ENCODE data around the gene CCDC146.

CCDC146 gene

GRCh38 chr7:77244222-77244934, 122.0 kb downstream of the CCDC146 start:
- Histone ChIP-seq H3K18ac (ENCODE audit: low read length) (no peak overlapping the region), H4K8ac (ENCODE audit: low read depth, low read length) (no peak overlapping the region), H2AK5ac (ENCODE audit: low read depth, low read length) (no peak overlapping the region), H2AFZ (ENCODE audit: low read length) (no peak overlapping the region), H3K4me3 (ENCODE audit: low read length in 2 of 2) (no peak overlapping the region), H3K9ac (ENCODE audit: low read depth, low read length, poor library complexity) (no peak overlapping the region), H2BK12ac (ENCODE audit: low read length) (no peak overlapping the region), H3K4me2 (ENCODE audit: insufficient read depth, low read length, poor library complexity, severe bottlenecking) (no peak overlapping the region), H3K36me3 (replicated peaks in 1 of 2; ENCODE audit: control insufficient read depth in 2 of 2, insufficient read depth in 2 of 2, low read length in 2 of 2) (no peaks in the 10 kb centered on the region), H4K91ac (ENCODE audit: low read depth, low read length, poor library complexity) (no peak overlapping the region), H3K27ac (replicated peaks; ENCODE audit: low read length) (no peak overlapping the region), H2BK120ac (ENCODE audit: low read depth, low read length) (no peak overlapping the region), H3K4ac (ENCODE audit: low read length) (no peak overlapping the region), H3K4me1 (ENCODE audit: control insufficient read depth in 2 of 2, insufficient read depth in 1 of 2, low read depth in 1 of 2, low read length in 2 of 2) (peaks cover 0 to 3% of the 10 kb centered on the region in 2 donors), H3K79me1 (ENCODE audit: low read depth, low read length) (no peaks in the 10 kb centered on the region), H3K14ac (ENCODE audit: low read length) (no peak overlapping the region), H2BK5ac (ENCODE audit: low read length) (no peak overlapping the region), H3K27me3 (ENCODE audit: control insufficient read depth in 3 of 3, insufficient read depth in 3 of 3, low read depth in 1 of 3, low read length in 3 of 3) (no peaks in the 10 kb centered on the region), H2BK15ac (ENCODE audit: low read length) (no peak overlapping the region), H3K23ac (ENCODE audit: low read depth, low read length, poor library complexity) (no peak overlapping the region), H3K9me3 (replicated peaks in 1 of 2; ENCODE audit: control insufficient read depth in 2 of 2, insufficient read depth in 1 of 2, low read depth in 1 of 2, low read length in 2 of 2) (no peaks in the 10 kb centered on the region)
- no peak for DNase-seq (ENCODE audit: low spot score)
- no CpG with 5 or more reads among the region's 6 CpGs for WGBS, 2 donors (ENCODE audit: extremely low coverage in 2 of 2, insufficient read length in 2 of 2, insufficient replicate concordance in 1 of 2)

- Histone ChIP-seq H3K4me3 (ENCODE audit: low read length in 2 of 2) (no peak overlapping the region), H3K27ac (replicated peaks; ENCODE audit: low read length) (no peak overlapping the region), H3K4me2 (ENCODE audit: insufficient read depth, low read length, poor library complexity, severe bottlenecking) (no peak overlapping the region), H3K9ac (ENCODE audit: low read depth, low read length, poor library complexity) (no peak overlapping the region), H4K8ac (ENCODE audit: low read depth, low read length) (no peak overlapping the region), H3K9me3 (replicated peaks in 1 of 2; ENCODE audit: control insufficient read depth in 2 of 2, insufficient read depth in 1 of 2, low read depth in 1 of 2, low read length in 2 of 2) (no peaks in the 10 kb centered on the region), H3K79me1 (ENCODE audit: low read depth, low read length) (no peaks in the 10 kb centered on the region), H3K4me1 (ENCODE audit: control insufficient read depth in 2 of 2, insufficient read depth in 1 of 2, low read depth in 1 of 2, low read length in 2 of 2) (peaks cover 0 to 3% of the 10 kb centered on the region in 2 donors), H2BK120ac (ENCODE audit: low read depth, low read length) (no peak overlapping the region), H3K14ac (ENCODE audit: low read length) (no peak overlapping the region), H3K4ac (ENCODE audit: low read length) (no peak overlapping the region), H2BK5ac (ENCODE audit: low read length) (no peak overlapping the region), H2BK12ac (ENCODE audit: low read length) (no peak overlapping the region), H3K23ac (ENCODE audit: low read depth, low read length, poor library complexity) (no peak overlapping the region), H3K27me3 (ENCODE audit: control insufficient read depth in 3 of 3, insufficient read depth in 3 of 3, low read depth in 1 of 3, low read length in 3 of 3) (no peaks in the 10 kb centered on the region), H4K91ac (ENCODE audit: low read depth, low read length, poor library complexity) (no peak overlapping the region), H3K36me3 (replicated peaks in 1 of 2; ENCODE audit: control insufficient read depth in 2 of 2, insufficient read depth in 2 of 2, low read length in 2 of 2) (no peaks in the 10 kb centered on the region), H2AK5ac (ENCODE audit: low read depth, low read length) (no peak overlapping the region), H3K18ac (ENCODE audit: low read length) (no peak overlapping the region), H2BK15ac (ENCODE audit: low read length) (no peak overlapping the region), H2AFZ (ENCODE audit: low read length) (peak overlapping the region; percentile 1)
- DNase-seq (ENCODE audit: low spot score): no peak
- no CpG with 5 or more reads among the region's 7 CpGs for WGBS, 2 donors (ENCODE audit: extremely low coverage in 2 of 2, insufficient read length in 2 of 2, insufficient replicate concordance in 1 of 2)
Measured at GRCh38 chr7:77245015-77245755, 122.8 kb downstream of the CCDC146 start.

- Histone ChIP-seq H3K4me3 (ENCODE audit: low read length in 2 of 2) (no peak overlapping the region), H3K79me1 (ENCODE audit: low read depth, low read length) (no peaks in the 10 kb centered on the region), H2AFZ (ENCODE audit: low read length) (peak overlapping the region; percentile 8), H3K36me3 (replicated peaks in 1 of 2; ENCODE audit: control insufficient read depth in 2 of 2, insufficient read depth in 2 of 2, low read length in 2 of 2) (no peaks in the 10 kb centered on the region), H3K27ac (replicated peaks; ENCODE audit: low read length) (no peak overlapping the region), H3K14ac (ENCODE audit: low read length) (no peak overlapping the region), H3K23ac (ENCODE audit: low read depth, low read length, poor library complexity) (no peak overlapping the region), H3K27me3 (ENCODE audit: control insufficient read depth in 3 of 3, insufficient read depth in 3 of 3, low read depth in 1 of 3, low read length in 3 of 3) (no peaks in the 10 kb centered on the region), H2BK5ac (ENCODE audit: low read length) (no peak overlapping the region), H4K91ac (ENCODE audit: low read depth, low read length, poor library complexity) (no peak overlapping the region), H4K8ac (ENCODE audit: low read depth, low read length) (no peak overlapping the region), H2BK12ac (ENCODE audit: low read length) (no peak overlapping the region), H3K18ac (ENCODE audit: low read length) (no peak overlapping the region), H3K9me3 (replicated peaks in 1 of 2; ENCODE audit: control insufficient read depth in 2 of 2, insufficient read depth in 1 of 2, low read depth in 1 of 2, low read length in 2 of 2) (no peaks in the 10 kb centered on the region), H2BK120ac (ENCODE audit: low read depth, low read length) (no peak overlapping the region), H3K9ac (ENCODE audit: low read depth, low read length, poor library complexity) (no peak overlapping the region), H3K4me1 (ENCODE audit: control insufficient read depth in 2 of 2, insufficient read depth in 1 of 2, low read depth in 1 of 2, low read length in 2 of 2) (peaks cover 0 to 3% of the 10 kb centered on the region in 2 donors), H3K4ac (ENCODE audit: low read length) (no peak overlapping the region), H2BK15ac (ENCODE audit: low read length) (no peak overlapping the region), H3K4me2 (ENCODE audit: insufficient read depth, low read length, poor library complexity, severe bottlenecking) (no peak overlapping the region), H2AK5ac (ENCODE audit: low read depth, low read length) (no peak overlapping the region)
- no peak for DNase-seq (ENCODE audit: low spot score)
- no CpG with 5 or more reads among the region's 5 CpGs for WGBS, 2 donors (ENCODE audit: extremely low coverage in 2 of 2, insufficient read length in 2 of 2, insufficient replicate concordance in 1 of 2)
Measured at GRCh38 chr7:77246026-77246640, 123.7 kb downstream of the CCDC146 start.

- H2BK15ac ChIP-seq (ENCODE audit: low read length): no peak overlapping the region
- H3K9me3 ChIP-seq (replicated peaks in 1 of 2; ENCODE audit: control insufficient read depth in 2 of 2, insufficient read depth in 1 of 2, low read depth in 1 of 2, low read length in 2 of 2): no peaks in the 10 kb centered on the region
- no peak overlapping the region for H2BK12ac ChIP-seq (ENCODE audit: low read length)
- no peak overlapping the region for H3K9ac ChIP-seq (ENCODE audit: low read depth, low read length, poor library complexity)
- no peaks in the 10 kb centered on the region for H3K27me3 ChIP-seq (ENCODE audit: control insufficient read depth in 3 of 3, insufficient read depth in 3 of 3, low read depth in 1 of 3, low read length in 3 of 3)
- H3K27ac ChIP-seq (replicated peaks; ENCODE audit: low read length): no peak overlapping the region
- no peak overlapping the region for H2BK5ac ChIP-seq (ENCODE audit: low read length)
- no peaks in the 10 kb centered on the region for H3K36me3 ChIP-seq (replicated peaks in 1 of 2; ENCODE audit: control insufficient read depth in 2 of 2, insufficient read depth in 2 of 2, low read length in 2 of 2)
- no CpG with 5 or more reads among the region's 3 CpGs for WGBS, 2 donors (ENCODE audit: extremely low coverage in 2 of 2, insufficient read length in 2 of 2, insufficient replicate concordance in 1 of 2)
- H4K91ac ChIP-seq (ENCODE audit: low read depth, low read length, poor library complexity): no peak overlapping the region
- H3K4me1 ChIP-seq (ENCODE audit: control insufficient read depth in 2 of 2, insufficient read depth in 1 of 2, low read depth in 1 of 2, low read length in 2 of 2): no peaks in the 10 kb centered on the region
- no peak overlapping the region for H3K14ac ChIP-seq (ENCODE audit: low read length)
- H2AK5ac ChIP-seq (ENCODE audit: low read depth, low read length): no peak overlapping the region
- peak; percentile 70 for DNase-seq (ENCODE audit: low spot score)
- H2AFZ ChIP-seq (ENCODE audit: low read length): no peak overlapping the region
- H3K4ac ChIP-seq (ENCODE audit: low read length): no peak overlapping the region
- H3K4me2 ChIP-seq (ENCODE audit: insufficient read depth, low read length, poor library complexity, severe bottlenecking): no peak overlapping the region
- H4K8ac ChIP-seq (ENCODE audit: low read depth, low read length): no peak overlapping the region
- H3K4me3 ChIP-seq (ENCODE audit: low read length in 2 of 2): no peak overlapping the region
- no peak overlapping the region for H3K18ac ChIP-seq (ENCODE audit: low read length)
- no peaks in the 10 kb centered on the region for H3K79me1 ChIP-seq (ENCODE audit: low read depth, low read length)
- H2BK120ac ChIP-seq (ENCODE audit: low read depth, low read length): no peak overlapping the region
- no peak overlapping the region for H3K23ac ChIP-seq (ENCODE audit: low read depth, low read length, poor library complexity)
Measured at GRCh38 chr7:77247206-77247850, 124.9 kb downstream of the CCDC146 start.
